GM12878 (cell line): ENCODE results near the gene COX10.

Experiments
- CREB1 ChIP-seq: IDR thresholded peaks from 2 replicates; pipeline ENCODE4 v1.6.1; 2012; ENCODE audit warnings: low read depth, mild to moderate bottlenecking, inconsistent platforms
- YY1 ChIP-seq: IDR thresholded peaks from 2 replicates; pipeline ENCODE4 v1.6.1; 2011; ENCODE audit warnings: low read depth, mild to moderate bottlenecking, low read length
- TF ChIP-seq, protein P1 (sequence below): fragments of 450-650 bp; IDR thresholded peaks from 2 replicates; pipeline ENCODE4 v1.6.1; 2017; ENCODE audit warnings: low read depth, mild to moderate bottlenecking, moderate library complexity

DNA sequence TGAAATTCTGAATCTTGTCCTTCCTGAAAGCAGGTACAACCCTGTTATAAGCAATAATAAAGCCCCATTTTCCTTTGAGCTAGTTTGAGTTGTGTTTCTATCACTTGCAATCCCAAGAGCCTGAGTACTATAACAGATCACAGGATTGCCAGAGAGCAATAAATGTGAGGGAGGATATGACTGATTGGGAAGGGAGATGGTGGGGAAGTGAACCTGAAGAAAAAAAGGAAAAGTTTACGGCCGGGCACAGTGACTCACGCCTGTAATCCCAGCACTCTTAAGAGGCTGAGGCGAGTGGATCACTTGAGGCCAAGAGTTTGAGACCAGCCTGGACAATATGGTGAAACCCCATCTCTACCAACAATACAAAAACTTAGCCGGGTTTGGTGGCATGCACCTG lies 80.4 kb downstream of the COX10 start:
- no peak for TF ChIP-seq CREB1
- TF ChIP-seq, protein P1, sequence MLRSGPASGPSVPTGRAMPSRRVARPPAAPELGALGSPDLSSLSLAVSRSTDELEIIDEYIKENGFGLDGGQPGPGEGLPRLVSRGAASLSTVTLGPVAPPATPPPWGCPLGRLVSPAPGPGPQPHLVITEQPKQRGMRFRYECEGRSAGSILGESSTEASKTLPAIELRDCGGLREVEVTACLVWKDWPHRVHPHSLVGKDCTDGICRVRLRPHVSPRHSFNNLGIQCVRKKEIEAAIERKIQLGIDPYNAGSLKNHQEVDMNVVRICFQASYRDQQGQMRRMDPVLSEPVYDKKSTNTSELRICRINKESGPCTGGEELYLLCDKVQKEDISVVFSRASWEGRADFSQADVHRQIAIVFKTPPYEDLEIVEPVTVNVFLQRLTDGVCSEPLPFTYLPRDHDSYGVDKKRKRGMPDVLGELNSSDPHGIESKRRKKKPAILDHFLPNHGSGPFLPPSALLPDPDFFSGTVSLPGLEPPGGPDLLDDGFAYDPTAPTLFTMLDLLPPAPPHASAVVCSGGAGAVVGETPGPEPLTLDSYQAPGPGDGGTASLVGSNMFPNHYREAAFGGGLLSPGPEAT = no peak
- no peak for TF ChIP-seq YY1
